ENCODE results near the gene DPP4.

GRCh38 chr2:161952783-161953191 lies 121.2 kb downstream of the DPP4 start:
- TF ChIP-seq EZH2 (IDR thresholded peaks at IDR 0.05) (no peak), POLR2AphosphoS5 (IDR thresholded peaks at IDR 0.05; ENCODE audit: borderline replicate concordance, low read depth, low read length) (no peak), FOXP2 (optimal IDR thresholded peaks at IDR 0.05; ENCODE audit: control extremely low read depth, extremely low read length, insufficient read depth) (no peak)

Data from SK-N-MC (cell line).